Right atrium auricular region (tissue), 2 donors: ENCODE results near the gene ASTN2. TPM values are rescaled to one million over a fixed set of nuclear protein-coding genes. Genes with fewer than 3 reads are reported as not detected.

Experiments
- DNase-seq: peaks from one replicate; pipeline ENCODE4 v3.0.0-alpha.2; 2019; ENCODE audit warnings: low spot score
- H3K27ac ChIP-seq, 2 donors: fragments of 200-600 bp; sonication (generic); 1 replicate in 1 of 2; 2 replicates in 1 of 2; pipeline ENCODE4 v1.5.1; 2016 to 2019
- H3K27me3 ChIP-seq, 2 donors: fragments of 200-600 bp; sonication (generic); one replicate each; pipeline versions ENCODE4 v1.5.1 to v1.6.0; 2017 to 2019
- H3K36me3 ChIP-seq: fragments of 200-600 bp; sonication (generic); one replicate; pipeline ENCODE4 v1.5.1; 2016
- H3K4me1 ChIP-seq, 2 donors: fragments of 200-600 bp; sonication (generic); one replicate each; pipeline versions ENCODE4 v1.5.1 to v1.6.0; 2017 to 2019
- H3K4me3 ChIP-seq, 2 donors: fragments of 200-600 bp; sonication (generic); 1 replicate in 1 of 2; 2 replicates in 1 of 2; pipeline ENCODE4 v1.5.1; 2017 to 2019; ENCODE audit warnings: mild to moderate bottlenecking in 1 of 2, moderate library complexity in 1 of 2
- H3K9me3 ChIP-seq, 2 donors: fragments of 200-600 bp; sonication (generic); one replicate each; pipeline ENCODE4 v1.5.1; 2019
- total RNA-seq, 2 donors: library from RNA; depleted of rRNA; stranded (reverse); fragments of >200 nt; gene quantifications; one replicate each; pipeline ENCODE4 v1.1.0, GENCODE V29; 2016
- TF ChIP-seq, protein P1 (sequence below), 2 donors: fragments of 200-600 bp; sonication (generic); IDR thresholded peaks; one replicate each; pipeline ENCODE4 v1.5.1; 2019; ENCODE audit warnings: antibody characterized with exemption in 2 of 2

The ASTN2 gene
- total RNA-seq, 2 donors from 2014 or later: 11.1 to 32.2 TPM

DNA sequence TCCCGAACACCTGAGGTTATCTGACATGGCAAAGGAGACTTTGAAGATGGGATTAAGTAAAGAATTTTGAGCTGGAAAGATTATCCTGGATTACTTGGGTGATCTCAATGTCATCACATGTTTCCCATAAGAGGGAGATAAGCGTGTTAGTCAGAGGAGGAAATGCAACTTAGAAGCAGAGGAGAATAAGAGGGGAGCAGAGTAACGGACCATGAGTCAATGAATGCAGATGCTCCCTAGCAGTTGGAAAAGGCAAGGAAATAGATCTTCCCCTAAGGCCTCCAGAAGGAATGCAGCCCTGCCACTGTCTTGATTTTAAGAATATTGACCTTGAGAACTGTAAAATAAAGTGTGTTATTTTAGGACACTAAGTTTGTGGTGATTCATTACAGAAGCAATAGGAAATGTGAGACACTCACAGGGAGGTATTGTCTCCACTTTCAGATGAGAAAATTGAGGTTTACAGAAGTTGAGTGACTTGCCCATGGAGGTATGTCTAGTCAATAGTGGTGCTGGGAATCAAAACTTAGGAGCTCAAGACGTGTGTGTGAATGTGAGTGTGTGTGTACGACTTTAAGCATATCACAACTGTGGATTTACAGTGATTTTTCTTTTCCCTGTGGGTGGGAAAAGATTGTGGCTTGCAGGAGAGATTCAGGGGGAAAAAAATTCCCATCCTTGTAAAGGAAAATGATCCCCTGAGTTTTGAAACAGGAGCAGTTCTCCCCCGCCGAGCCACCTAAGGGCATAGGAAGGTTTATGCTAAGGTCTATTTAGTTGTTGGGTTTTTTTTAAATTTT, 602.4 kb downstream of the ASTN2 start:
- no peak for DNase-seq
- Histone ChIP-seq H3K4me3 (no peak overlapping the region), H3K27ac (no peak overlapping the region), H3K4me1 (no peaks in the 10 kb centered on the region), H3K27me3 (no peaks in the 10 kb centered on the region), H3K36me3 (no peaks in the 10 kb centered on the region), H3K9me3 (no peaks in the 10 kb centered on the region)
- TF ChIP-seq, protein P1, sequence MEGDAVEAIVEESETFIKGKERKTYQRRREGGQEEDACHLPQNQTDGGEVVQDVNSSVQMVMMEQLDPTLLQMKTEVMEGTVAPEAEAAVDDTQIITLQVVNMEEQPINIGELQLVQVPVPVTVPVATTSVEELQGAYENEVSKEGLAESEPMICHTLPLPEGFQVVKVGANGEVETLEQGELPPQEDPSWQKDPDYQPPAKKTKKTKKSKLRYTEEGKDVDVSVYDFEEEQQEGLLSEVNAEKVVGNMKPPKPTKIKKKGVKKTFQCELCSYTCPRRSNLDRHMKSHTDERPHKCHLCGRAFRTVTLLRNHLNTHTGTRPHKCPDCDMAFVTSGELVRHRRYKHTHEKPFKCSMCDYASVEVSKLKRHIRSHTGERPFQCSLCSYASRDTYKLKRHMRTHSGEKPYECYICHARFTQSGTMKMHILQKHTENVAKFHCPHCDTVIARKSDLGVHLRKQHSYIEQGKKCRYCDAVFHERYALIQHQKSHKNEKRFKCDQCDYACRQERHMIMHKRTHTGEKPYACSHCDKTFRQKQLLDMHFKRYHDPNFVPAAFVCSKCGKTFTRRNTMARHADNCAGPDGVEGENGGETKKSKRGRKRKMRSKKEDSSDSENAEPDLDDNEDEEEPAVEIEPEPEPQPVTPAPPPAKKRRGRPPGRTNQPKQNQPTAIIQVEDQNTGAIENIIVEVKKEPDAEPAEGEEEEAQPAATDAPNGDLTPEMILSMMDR (IDR thresholded peaks at IDR 0.05): no peak

DNA sequence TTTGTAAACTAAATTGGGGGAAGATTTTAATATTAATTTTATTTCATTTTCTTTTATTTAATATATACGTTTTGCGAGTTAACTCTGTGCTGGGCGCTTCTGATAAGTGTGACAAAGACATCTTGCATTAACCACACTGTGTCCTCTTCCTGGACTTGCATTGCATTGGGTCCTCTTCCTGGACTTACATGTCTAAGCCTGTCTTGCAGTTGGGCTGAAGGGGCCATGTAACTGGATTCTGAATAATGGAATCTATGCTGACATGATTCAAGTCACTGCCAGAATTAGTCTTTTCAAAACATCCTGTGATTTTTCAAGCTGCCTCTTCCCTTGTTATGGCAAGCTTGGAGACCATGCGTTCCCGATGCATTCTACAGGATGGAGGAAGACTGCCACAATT, 605.2 kb downstream of the ASTN2 start:
- Histone ChIP-seq H3K27me3 (no peaks in the 10 kb centered on the region), H3K36me3 (no peaks in the 10 kb centered on the region), H3K4me1 (no peaks in the 10 kb centered on the region), H3K4me3 (no peak overlapping the region), H3K9me3 (no peaks in the 10 kb centered on the region), H3K27ac (no peak overlapping the region)
- DNase-seq: no peak
- TF ChIP-seq, protein P1 (IDR thresholded peaks at IDR 0.05): no peak

DNA sequence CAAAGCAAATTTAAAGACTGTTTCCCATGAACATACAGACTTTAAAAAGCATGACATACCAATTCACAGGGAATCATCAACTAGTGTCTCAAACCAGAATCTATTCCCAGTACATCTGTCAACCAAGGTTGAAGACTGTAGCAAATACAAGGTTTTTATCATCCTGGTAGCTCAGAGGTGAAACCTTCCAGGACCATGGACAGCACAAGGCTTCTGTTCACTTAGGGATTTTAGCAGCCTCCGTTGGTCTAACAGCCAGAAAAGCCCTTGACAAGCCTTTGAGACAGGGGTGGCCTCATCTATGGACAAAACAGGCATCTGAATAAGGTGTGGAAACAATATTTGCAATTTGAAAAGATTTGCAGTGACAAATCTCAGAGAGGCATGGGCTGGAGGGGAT, 608.8 kb downstream of the ASTN2 start:
- H3K4me3 ChIP-seq: no peak overlapping the region
- no peak overlapping the region for H3K27ac ChIP-seq
- H3K4me1 ChIP-seq: no peaks in the 10 kb centered on the region
- no peaks in the 10 kb centered on the region for H3K9me3 ChIP-seq
- TF ChIP-seq, protein P1 (IDR thresholded peaks at IDR 0.05): no peak
- no peaks in the 10 kb centered on the region for H3K36me3 ChIP-seq
- H3K27me3 ChIP-seq: no peaks in the 10 kb centered on the region
- DNase-seq: no peak

DNA sequence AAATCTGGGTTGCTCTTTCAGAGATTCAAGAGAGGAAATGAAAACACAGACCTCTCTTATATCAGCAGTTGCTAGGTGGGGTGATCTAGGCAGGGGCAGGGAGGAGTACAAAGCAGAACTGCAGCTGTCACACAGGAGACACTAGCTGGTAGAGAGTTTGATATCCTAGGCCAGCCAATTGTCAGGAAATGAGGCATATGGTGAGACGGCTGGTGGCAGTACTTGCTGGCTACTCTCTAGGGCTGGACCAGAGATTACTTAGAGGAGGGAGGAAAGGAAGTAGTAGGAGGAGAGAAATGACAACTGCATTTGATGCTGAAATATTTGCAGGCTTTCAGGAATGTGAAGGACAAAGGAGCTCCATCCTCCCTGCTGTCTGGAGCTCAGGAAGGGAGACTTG, 614.0 kb downstream of the ASTN2 start:
- Histone ChIP-seq H3K4me1 (no peaks in the 10 kb centered on the region), H3K27ac (no peak overlapping the region), H3K27me3 (no peaks in the 10 kb centered on the region), H3K36me3 (no peaks in the 10 kb centered on the region), H3K9me3 (no peaks in the 10 kb centered on the region), H3K4me3 (no peak overlapping the region)
- DNase-seq: no peak
- TF ChIP-seq, protein P1 (IDR thresholded peaks at IDR 0.05): no peak

DNA sequence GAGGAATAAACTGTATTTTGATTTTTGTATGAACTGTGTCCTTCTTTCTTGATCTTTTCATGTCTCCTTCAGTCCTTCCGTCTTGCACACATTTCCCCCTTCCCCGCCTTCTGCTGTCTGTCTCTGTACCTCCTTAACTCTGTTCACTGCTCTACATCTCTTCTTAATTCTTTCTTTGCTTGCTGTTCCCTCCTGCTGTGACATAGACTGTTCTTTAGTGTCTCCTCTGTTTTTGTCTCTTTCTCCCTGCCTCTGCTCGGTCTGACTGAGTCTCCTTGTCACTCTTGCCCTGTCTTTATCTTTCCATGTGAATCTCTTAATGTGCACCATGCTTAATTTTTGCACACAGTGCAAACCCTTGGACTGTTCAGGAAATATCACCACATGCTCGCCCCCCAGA, 614.8 kb downstream of the ASTN2 start:
- Histone ChIP-seq H3K27ac (no peak overlapping the region), H3K4me1 (peaks cover 0 to 2% of the 10 kb centered on the region in 2 donors), H3K4me3 (no peak overlapping the region), H3K9me3 (no peaks in the 10 kb centered on the region), H3K36me3 (no peaks in the 10 kb centered on the region), H3K27me3 (no peaks in the 10 kb centered on the region)
- no peak for DNase-seq
- TF ChIP-seq, protein P1 (IDR thresholded peaks at IDR 0.05): no peak

DNA sequence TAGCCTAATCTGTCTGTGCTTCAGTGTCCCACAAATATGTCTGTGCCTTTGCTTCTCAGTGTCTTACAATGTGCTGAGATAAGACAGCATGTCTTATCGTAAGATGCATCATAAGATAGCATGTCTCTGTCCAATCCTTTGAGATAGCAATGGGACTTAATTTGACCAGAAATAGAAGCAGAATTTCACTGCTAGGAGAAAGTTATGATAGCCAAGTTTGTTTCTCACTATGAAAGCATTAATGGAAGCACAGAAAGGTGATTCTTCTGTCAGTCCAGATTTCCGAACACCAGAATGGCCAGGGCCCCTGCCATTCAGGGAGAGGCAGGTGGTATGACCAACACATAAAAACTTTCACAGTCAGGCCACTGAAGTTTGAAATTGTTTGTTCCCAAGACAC, 616.3 kb downstream of the ASTN2 start:
- H3K9me3 ChIP-seq: no peaks in the 10 kb centered on the region
- H3K4me1 ChIP-seq: peaks cover 0 to 5% of the 10 kb centered on the region in 2 donors
- TF ChIP-seq, protein P1 (IDR thresholded peaks at IDR 0.05): no peak
- H3K27ac ChIP-seq: no peak overlapping the region
- H3K4me3 ChIP-seq: no peak overlapping the region
- DNase-seq: no peak
- H3K27me3 ChIP-seq: no peaks in the 10 kb centered on the region
- no peaks in the 10 kb centered on the region for H3K36me3 ChIP-seq
